ENCODE measurements around the gene CEP112. TPM values are rescaled to one million over a fixed set of nuclear protein-coding genes. Genes with fewer than 3 reads are reported as not detected.

CEP112 gene
- total and polyA plus RNA-seq, 2 of the 4 experiments (the other 2 are of a cell fraction) = 2.5 to 5.6 TPM

DNA sequence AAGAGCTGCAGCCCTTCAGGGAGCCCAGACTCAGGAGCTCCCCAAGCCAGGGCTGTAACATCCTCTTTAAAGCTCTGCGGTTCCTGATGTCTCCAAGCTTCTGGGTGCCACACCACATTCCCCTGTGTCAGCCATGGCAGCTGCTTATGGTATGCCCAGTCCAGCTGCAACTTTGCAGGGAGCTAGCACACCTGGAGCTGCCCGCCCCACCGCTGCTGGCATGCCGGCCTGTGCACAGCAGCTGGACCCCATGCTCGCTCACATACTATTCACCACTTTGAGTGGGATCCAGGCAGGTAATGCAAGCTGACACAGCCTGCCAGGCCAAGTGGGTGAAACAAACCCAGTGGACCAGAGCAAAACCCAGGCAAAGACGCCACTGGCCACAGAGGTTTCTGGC, 324.9 kb downstream of the CEP112 start:
- TF ChIP-seq RCOR1 (IDR thresholded peaks at IDR 0.05; ENCODE audit: insufficient replicate concordance, low read length) = no peak
- TF ChIP-seq CHD1 (IDR thresholded peaks at IDR 0.05; ENCODE audit: low read depth, low read length) = no peak
- no peak for TF ChIP-seq POLR2A (IDR thresholded peaks at IDR 0.05; ENCODE audit: low read depth, low read length)
- TF ChIP-seq, protein P1, sequence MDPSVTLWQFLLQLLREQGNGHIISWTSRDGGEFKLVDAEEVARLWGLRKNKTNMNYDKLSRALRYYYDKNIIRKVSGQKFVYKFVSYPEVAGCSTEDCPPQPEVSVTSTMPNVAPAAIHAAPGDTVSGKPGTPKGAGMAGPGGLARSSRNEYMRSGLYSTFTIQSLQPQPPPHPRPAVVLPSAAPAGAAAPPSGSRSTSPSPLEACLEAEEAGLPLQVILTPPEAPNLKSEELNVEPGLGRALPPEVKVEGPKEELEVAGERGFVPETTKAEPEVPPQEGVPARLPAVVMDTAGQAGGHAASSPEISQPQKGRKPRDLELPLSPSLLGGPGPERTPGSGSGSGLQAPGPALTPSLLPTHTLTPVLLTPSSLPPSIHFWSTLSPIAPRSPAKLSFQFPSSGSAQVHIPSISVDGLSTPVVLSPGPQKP (IDR thresholded peaks at IDR 0.05; ENCODE audit: borderline replicate concordance, low read depth, low read length) = no peak
- no peak for TF ChIP-seq BHLHE40 (IDR thresholded peaks at IDR 0.05; ENCODE audit: low read depth, low read length)
- no peak for TF ChIP-seq RFX5 (IDR thresholded peaks at IDR 0.05; ENCODE audit: low read depth, low read length)
- no peak for TF ChIP-seq USF2 (IDR thresholded peaks at IDR 0.05; ENCODE audit: low read depth, low read length)
- TF ChIP-seq CEBPB (IDR thresholded peaks at IDR 0.05; ENCODE audit: low read depth, low read length) = no peak
- no peak for TF ChIP-seq RAD21 (IDR thresholded peaks at IDR 0.05; ENCODE audit: low read length)
- TF ChIP-seq FOS (IDR thresholded peaks at IDR 0.05; ENCODE audit: low read depth, low read length) = no peak
- TF ChIP-seq MAZ (IDR thresholded peaks at IDR 0.05; ENCODE audit: borderline replicate concordance, low read depth, low read length) = no peak
- TF ChIP-seq, protein P2, sequence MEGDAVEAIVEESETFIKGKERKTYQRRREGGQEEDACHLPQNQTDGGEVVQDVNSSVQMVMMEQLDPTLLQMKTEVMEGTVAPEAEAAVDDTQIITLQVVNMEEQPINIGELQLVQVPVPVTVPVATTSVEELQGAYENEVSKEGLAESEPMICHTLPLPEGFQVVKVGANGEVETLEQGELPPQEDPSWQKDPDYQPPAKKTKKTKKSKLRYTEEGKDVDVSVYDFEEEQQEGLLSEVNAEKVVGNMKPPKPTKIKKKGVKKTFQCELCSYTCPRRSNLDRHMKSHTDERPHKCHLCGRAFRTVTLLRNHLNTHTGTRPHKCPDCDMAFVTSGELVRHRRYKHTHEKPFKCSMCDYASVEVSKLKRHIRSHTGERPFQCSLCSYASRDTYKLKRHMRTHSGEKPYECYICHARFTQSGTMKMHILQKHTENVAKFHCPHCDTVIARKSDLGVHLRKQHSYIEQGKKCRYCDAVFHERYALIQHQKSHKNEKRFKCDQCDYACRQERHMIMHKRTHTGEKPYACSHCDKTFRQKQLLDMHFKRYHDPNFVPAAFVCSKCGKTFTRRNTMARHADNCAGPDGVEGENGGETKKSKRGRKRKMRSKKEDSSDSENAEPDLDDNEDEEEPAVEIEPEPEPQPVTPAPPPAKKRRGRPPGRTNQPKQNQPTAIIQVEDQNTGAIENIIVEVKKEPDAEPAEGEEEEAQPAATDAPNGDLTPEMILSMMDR (conservative IDR thresholded peaks at IDR 0.05; ENCODE audit: low read depth, low read length) = no peak
- no peak for TF ChIP-seq NFE2L2 (IDR thresholded peaks at IDR 0.05; ENCODE audit: low read depth, low read length)
- H3K36me3 ChIP-seq (ENCODE audit: control insufficient read depth, insufficient read depth, low read length) = no peaks in the 10 kb centered on the region
- H3K4me3 ChIP-seq (ENCODE audit: insufficient read depth, low read depth, low read length) = no peak overlapping the region
- intact Hi-C loops (cut with micrococcal nuclease) = no loop called here
- H3K27me3 ChIP-seq (ENCODE audit: control insufficient read depth, insufficient read depth, low read length) = no peaks in the 10 kb centered on the region
- H3K79me1 ChIP-seq (ENCODE audit: low read depth in 1 of 2, low read length in 2 of 2) = no peaks in the 10 kb centered on the region
- no peak overlapping the region for H2BK20ac ChIP-seq (ENCODE audit: low read depth, low read length)
- no peak overlapping the region for H3K4me2 ChIP-seq (ENCODE audit: low read depth, low read length)
- H2BK120ac ChIP-seq (ENCODE audit: low read depth, low read length) = no peak overlapping the region
- in situ Hi-C loops (cut with MboI; ENCODE audit: low sequenced_read_pairs) = no loop called here
- 100% methylated on average over 1 of the region's 6 CpGs; no CpG with 5 or more reads in 1 of the 2 experiments for WGBS, 2 experiments (ENCODE audit: extremely low coverage in 2 of 2, insufficient read length in 1 of 2)
- BruUV-seq (replicated peaks) = no TSS peak
- H4K20me1 ChIP-seq (ENCODE audit: insufficient read depth, low read length) = no peaks in the 10 kb centered on the region
- no peak for DNase-seq
- no peak overlapping the region for H3K14ac ChIP-seq (replicated peaks; ENCODE audit: low read depth, low read length)
- H3K9ac ChIP-seq (ENCODE audit: low read depth, low read length) = no peak overlapping the region
- no peak overlapping the region for H2AFZ ChIP-seq (replicated peaks; ENCODE audit: low read length, poor library complexity)
- H3K4ac ChIP-seq (ENCODE audit: low read depth, low read length) = no peak overlapping the region
- H4K5ac ChIP-seq (ENCODE audit: low read depth, low read length) = no peak overlapping the region
- H3K23ac ChIP-seq (ENCODE audit: low read depth, low read length) = no peak overlapping the region
- H3K9me1 ChIP-seq (ENCODE audit: insufficient read depth, low read length) = 0 out of 2 replicates have a peak, but pooled peaks cover 3% of the 10 kb centered on the region
- H3K9me3 ChIP-seq (ENCODE audit: control insufficient read depth, insufficient read depth, low read length) = no peaks in the 10 kb centered on the region
- ChIA-PET CTCF (no interaction called here), POLR2A (ENCODE audit: unreplicated experiment) (no interaction called here)
- dilution Hi-C loops (cut with HindIII; ENCODE audit: low sequenced_read_pairs, unreplicated experiment) = no loop called here
- H3K4me1 ChIP-seq (ENCODE audit: control insufficient read depth, insufficient read depth, low read length) = no peaks in the 10 kb centered on the region
- H3K56ac ChIP-seq (ENCODE audit: extremely low read depth, insufficient read depth, low read length) = no peak overlapping the region
- no peak overlapping the region for H4K8ac ChIP-seq (ENCODE audit: low read depth in 2 of 2, low read length in 2 of 2)
- no peak overlapping the region for H2AK5ac ChIP-seq (ENCODE audit: low read depth, low read length)
- no peak overlapping the region for H2BK15ac ChIP-seq (ENCODE audit: low read depth, low read length)
- no peak overlapping the region for H3K27ac ChIP-seq (ENCODE audit: insufficient read depth, low read length)
- H3K18ac ChIP-seq (ENCODE audit: low read depth, low read length) = no peak overlapping the region
- H2AK9ac ChIP-seq (replicated peaks; ENCODE audit: low read depth, low read length, poor library complexity) = no peak overlapping the region
- no peak for ATAC-seq (ENCODE audit: low read depth)
- no peak overlapping the region for H2BK5ac ChIP-seq (ENCODE audit: low read depth, low read length, poor library complexity, severe bottlenecking)
- no peak overlapping the region for H4K91ac ChIP-seq (ENCODE audit: insufficient read depth, low read depth, low read length)

Measured in IMR-90 (cell line).